WTC11 (cell line): ENCODE results near the gene ASB11. TPM values are rescaled to one million over a fixed set of nuclear protein-coding genes. Genes with fewer than 3 reads are reported as not detected.

ENCODE experiments used
- ATAC-seq: fragments of 200-7000 bp; cut with Tn5 transposase; 2 replicates; pipeline ENCODE4 v1.10.0; 2021; ENCODE audit warnings: mild to moderate bottlenecking, moderate library complexity
- CTCF ChIA-PET: fragments of 300-600 bp; sonication (Branson Sonifier 250); formaldehyde crosslinking; loops from one replicate; lab custom pipeline; 2021; ENCODE audit warnings: antibody characterized with exemption; lab: Charles Lee
- POLR2A ChIA-PET: fragments of 350-600 bp; sonication (Branson Sonifier 250); formaldehyde crosslinking; loops from one replicate; lab custom pipeline; 2021; ENCODE audit warnings: antibody characterized with exemption; lab: Charles Lee
- DNase-seq: peaks from one replicate; pipeline ENCODE4 v3.0.0; 2021; ENCODE audit warnings: low spot score
- H3K27ac Mint-ChIP-seq: 2 replicates; pipeline ENCODE4 v1.8.0; 2021; ENCODE audit warnings: mixed read lengths
- H3K27me3 Mint-ChIP-seq: 2 replicates; pipeline ENCODE4 v1.8.0; 2021; ENCODE audit warnings: low read depth, mild to moderate bottlenecking, moderate library complexity, mixed read lengths
- H3K36me3 Mint-ChIP-seq: 2 replicates; pipeline ENCODE4 v1.8.0; 2021; ENCODE audit warnings: mixed read lengths
- H3K4me1 Mint-ChIP-seq: 2 replicates; pipeline ENCODE4 v1.8.0; 2022; ENCODE audit warnings: mixed read lengths
- H3K4me3 Mint-ChIP-seq: 2 replicates; pipeline ENCODE4 v1.8.0; 2021; ENCODE audit warnings: mild to moderate bottlenecking, moderate library complexity, mixed read lengths
- H3K9me3 Mint-ChIP-seq: 2 replicates; pipeline ENCODE4 v1.8.0; 2021; ENCODE audit warnings: mixed read lengths
- CREM ChIP-seq: sonication (generic); formaldehyde crosslinking; IDR thresholded peaks from 2 replicates; pipeline ENCODE4 v1.8.1; 2022; ENCODE audit warnings: mild to moderate bottlenecking, missing genetic modification reagents, moderate library complexity
- EMX1 ChIP-seq: fragments of 250-450 bp; sonication (Bioruptor Pico); IDR thresholded peaks from 2 replicates; pipeline ENCODE4 v1.8.0; 2021; ENCODE audit warnings: mild to moderate bottlenecking
- FOXK1 ChIP-seq: sonication (generic); formaldehyde crosslinking; IDR thresholded peaks from 2 replicates; pipeline ENCODE4 v1.8.0; 2022; ENCODE audit warnings: mild to moderate bottlenecking, moderate library complexity, missing genetic modification reagents
- IRF2 ChIP-seq: sonication (generic); formaldehyde crosslinking; IDR thresholded peaks from 2 replicates; pipeline ENCODE4 v1.8.0; 2022; ENCODE audit warnings: low read depth, missing genetic modification reagents, borderline replicate concordance
- KAT7 ChIP-seq: sonication (generic); formaldehyde crosslinking; IDR thresholded peaks from 2 replicates; pipeline ENCODE4 v1.8.1; 2023; ENCODE audit warnings: missing genetic modification reagents, mild to moderate bottlenecking, borderline replicate concordance
- NFE2L1 ChIP-seq: sonication (generic); formaldehyde crosslinking; IDR thresholded peaks from 2 replicates; pipeline ENCODE4 v1.8.1; 2023; ENCODE audit warnings: missing genetic modification reagents
- NFYB ChIP-seq: sonication (generic); formaldehyde crosslinking; conservative IDR thresholded peaks from 2 replicates; pipeline ENCODE4 v1.8.0; 2022; ENCODE audit warnings: low read depth, missing genetic modification reagents
- OVOL2 ChIP-seq: fragments of 250-450 bp; sonication (Bioruptor Pico); IDR thresholded peaks from 2 replicates; pipeline ENCODE4 v1.9.0; 2021; ENCODE audit warnings: mild to moderate bottlenecking, borderline replicate concordance
- SMAD4 ChIP-seq: sonication (generic); formaldehyde crosslinking; IDR thresholded peaks from 2 replicates; pipeline ENCODE4 v1.8.0; 2022; ENCODE audit warnings: mild to moderate bottlenecking, missing genetic modification reagents
- TCF7 ChIP-seq: sonication (generic); formaldehyde crosslinking; IDR thresholded peaks from 2 replicates; pipeline ENCODE4 v1.8.0; 2022; ENCODE audit warnings: mild to moderate bottlenecking, low read depth, missing genetic modification reagents, moderate library complexity
- TEAD1 ChIP-seq: sonication (generic); formaldehyde crosslinking; IDR thresholded peaks from 2 replicates; pipeline ENCODE4 v1.8.0; 2022; ENCODE audit warnings: mild to moderate bottlenecking, missing genetic modification reagents
- ZNF121 ChIP-seq: sonication (generic); formaldehyde crosslinking; IDR thresholded peaks from 2 replicates; pipeline ENCODE4 v1.8.0; 2023; ENCODE audit warnings: missing genetic modification reagents
- ZNF263 ChIP-seq: sonication (generic); formaldehyde crosslinking; IDR thresholded peaks from 2 replicates; pipeline ENCODE4 v1.8.1; 2022; ENCODE audit warnings: low read depth, mild to moderate bottlenecking, moderate library complexity, missing genetic modification reagents
- total RNA-seq: library from RNA; stranded (reverse); gene quantifications from 3 replicates; pipeline ENCODE4 v1.2.3, GENCODE V29; 2021
- TF ChIP-seq, protein P1 (sequence below): sonication (generic); formaldehyde crosslinking; IDR thresholded peaks from 2 replicates; pipeline ENCODE4 v1.8.1; 2023; ENCODE audit warnings: mild to moderate bottlenecking, missing genetic modification reagents, borderline replicate concordance
- TF ChIP-seq, protein P2 (sequence below): sonication (generic); formaldehyde crosslinking; IDR thresholded peaks from 2 replicates; pipeline ENCODE4 v1.8.0; 2022; ENCODE audit warnings: mild to moderate bottlenecking, missing genetic modification reagents
- TF ChIP-seq, protein P3 (sequence below): sonication (generic); formaldehyde crosslinking; IDR thresholded peaks from 2 replicates; pipeline ENCODE4 v1.8.1; 2022; ENCODE audit warnings: low read depth, missing genetic modification reagents, borderline replicate concordance
- TF ChIP-seq, protein P4 (sequence below): sonication (generic); formaldehyde crosslinking; IDR thresholded peaks from 2 replicates; pipeline ENCODE4 v1.8.0; 2022; ENCODE audit warnings: mild to moderate bottlenecking, missing genetic modification reagents
- TF ChIP-seq, protein P5 (sequence below): sonication (generic); formaldehyde crosslinking; IDR thresholded peaks from 2 replicates; pipeline ENCODE4 v1.8.0; 2023; ENCODE audit warnings: missing genetic modification reagents
- TF ChIP-seq, protein P6 (sequence below): sonication (generic); formaldehyde crosslinking; IDR thresholded peaks from 2 replicates; pipeline ENCODE4 v1.8.1; 2023; ENCODE audit warnings: mild to moderate bottlenecking, missing genetic modification reagents, moderate library complexity

The ASB11 gene
- total RNA-seq, 1 experiment from 2014 or later, result not detected

DNA sequence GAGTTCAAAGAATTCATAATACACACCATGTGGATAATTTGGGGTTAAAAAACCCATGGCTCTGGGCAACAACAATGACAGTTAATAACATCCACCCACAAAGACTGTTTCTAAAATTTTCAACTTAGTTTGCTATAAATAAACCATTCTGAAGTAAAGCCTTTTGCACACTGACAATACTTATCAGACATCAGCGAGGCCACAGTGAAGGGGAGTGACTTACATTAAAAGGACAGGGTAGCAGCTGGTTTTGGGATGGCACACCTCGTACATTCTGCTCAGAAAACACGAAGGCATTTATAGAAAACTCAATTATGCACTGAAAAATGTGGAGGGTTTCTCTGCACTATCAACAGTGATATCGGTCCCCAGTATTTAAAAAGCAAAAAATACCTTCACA, 4.9 kb upstream of the ASB11 start (continued):
- TF ChIP-seq, protein P1, sequence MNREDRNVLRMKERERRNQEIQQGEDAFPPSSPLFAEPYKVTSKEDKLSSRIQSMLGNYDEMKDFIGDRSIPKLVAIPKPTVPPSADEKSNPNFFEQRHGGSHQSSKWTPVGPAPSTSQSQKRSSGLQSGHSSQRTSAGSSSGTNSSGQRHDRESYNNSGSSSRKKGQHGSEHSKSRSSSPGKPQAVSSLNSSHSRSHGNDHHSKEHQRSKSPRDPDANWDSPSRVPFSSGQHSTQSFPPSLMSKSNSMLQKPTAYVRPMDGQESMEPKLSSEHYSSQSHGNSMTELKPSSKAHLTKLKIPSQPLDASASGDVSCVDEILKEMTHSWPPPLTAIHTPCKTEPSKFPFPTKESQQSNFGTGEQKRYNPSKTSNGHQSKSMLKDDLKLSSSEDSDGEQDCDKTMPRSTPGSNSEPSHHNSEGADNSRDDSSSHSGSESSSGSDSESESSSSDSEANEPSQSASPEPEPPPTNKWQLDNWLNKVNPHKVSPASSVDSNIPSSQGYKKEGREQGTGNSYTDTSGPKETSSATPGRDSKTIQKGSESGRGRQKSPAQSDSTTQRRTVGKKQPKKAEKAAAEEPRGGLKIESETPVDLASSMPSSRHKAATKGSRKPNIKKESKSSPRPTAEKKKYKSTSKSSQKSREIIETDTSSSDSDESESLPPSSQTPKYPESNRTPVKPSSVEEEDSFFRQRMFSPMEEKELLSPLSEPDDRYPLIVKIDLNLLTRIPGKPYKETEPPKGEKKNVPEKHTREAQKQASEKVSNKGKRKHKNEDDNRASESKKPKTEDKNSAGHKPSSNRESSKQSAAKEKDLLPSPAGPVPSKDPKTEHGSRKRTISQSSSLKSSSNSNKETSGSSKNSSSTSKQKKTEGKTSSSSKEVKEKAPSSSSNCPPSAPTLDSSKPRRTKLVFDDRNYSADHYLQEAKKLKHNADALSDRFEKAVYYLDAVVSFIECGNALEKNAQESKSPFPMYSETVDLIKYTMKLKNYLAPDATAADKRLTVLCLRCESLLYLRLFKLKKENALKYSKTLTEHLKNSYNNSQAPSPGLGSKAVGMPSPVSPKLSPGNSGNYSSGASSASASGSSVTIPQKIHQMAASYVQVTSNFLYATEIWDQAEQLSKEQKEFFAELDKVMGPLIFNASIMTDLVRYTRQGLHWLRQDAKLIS (CRISPR knock-in tag), result no peak
- TF ChIP-seq OVOL2 (CRISPR knock-in tag) (no peak), ZNF121 (CRISPR knock-in tag) (no peak), EMX1 (CRISPR knock-in tag) (no peak), ZNF263 (CRISPR knock-in tag) (no peak), IRF2 (CRISPR knock-in tag) (no peak)
- TF ChIP-seq, all 79 proteins: peak for 0

DNA sequence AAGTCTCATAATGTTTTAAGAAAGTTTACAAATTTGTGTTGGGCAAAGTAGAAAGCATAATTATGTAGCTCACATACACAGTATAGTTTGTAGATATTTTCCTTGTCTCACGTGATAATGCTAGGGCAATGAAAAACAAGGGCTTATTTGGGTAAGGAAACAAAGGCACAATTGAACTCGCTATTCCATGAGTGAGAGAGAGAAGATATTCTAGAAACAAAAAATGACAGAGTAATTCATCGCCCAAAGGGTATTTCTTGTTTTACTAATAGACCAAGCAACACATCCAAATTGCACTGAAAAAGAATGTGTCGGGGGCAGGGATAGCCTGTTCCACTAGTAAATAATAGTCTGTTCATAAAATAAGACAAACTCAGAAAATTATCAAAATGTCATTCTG, 3.6 kb upstream of the ASB11 start:
- POLR2A ChIA-PET, result no interaction called here
- no peak overlapping the region for H3K4me3 Mint-ChIP-seq
- ATAC-seq, result no peak
- H3K27ac Mint-ChIP-seq, result no peak overlapping the region
- TF ChIP-seq NFE2L1 (CRISPR knock-in tag) (no peak), TCF7 (CRISPR knock-in tag) (no peak), KAT7 (CRISPR knock-in tag) (no peak), SMAD4 (no peak)
- CTCF ChIA-PET, result no interaction called here
- no peaks in the 10 kb centered on the region for H3K27me3 Mint-ChIP-seq
- no peaks in the 10 kb centered on the region for H3K9me3 Mint-ChIP-seq
- no peaks in the 10 kb centered on the region for H3K4me1 Mint-ChIP-seq
- peaks cover 14% of the 10 kb centered on the region for H3K36me3 Mint-ChIP-seq
- DNase-seq, result no peak

DNA sequence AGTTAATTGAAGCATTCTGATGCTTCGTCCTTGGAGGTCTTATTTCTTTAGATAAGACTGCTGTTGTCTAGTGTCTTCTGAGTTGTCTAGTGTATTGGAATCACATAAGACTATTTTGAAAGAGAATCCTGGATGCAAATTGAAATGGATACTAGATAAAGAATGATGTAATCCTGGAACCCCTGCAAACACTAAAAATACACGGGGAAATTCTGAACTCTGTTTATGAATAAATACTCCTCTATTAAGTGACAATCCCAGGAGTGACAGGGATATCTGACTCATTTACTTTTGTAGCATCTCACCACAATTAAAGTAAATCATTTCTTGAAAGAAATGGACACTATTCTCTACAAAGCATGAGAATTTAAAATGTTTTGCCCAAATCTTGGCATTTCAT, 968 bp downstream of the ASB11 start:
- ChIA-PET POLR2A (no interaction called here), CTCF (no interaction called here)
- no peaks in the 10 kb centered on the region for H3K27me3 Mint-ChIP-seq
- TF ChIP-seq, protein P2, sequence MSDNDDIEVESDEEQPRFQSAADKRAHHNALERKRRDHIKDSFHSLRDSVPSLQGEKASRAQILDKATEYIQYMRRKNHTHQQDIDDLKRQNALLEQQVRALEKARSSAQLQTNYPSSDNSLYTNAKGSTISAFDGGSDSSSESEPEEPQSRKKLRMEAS (CRISPR knock-in tag), result no peak
- TF ChIP-seq NFYB (CRISPR knock-in tag) (no peak), CREM (CRISPR knock-in tag) (no peak), TEAD1 (CRISPR knock-in tag) (no peak), FOXK1 (CRISPR knock-in tag) (no peak)
- TF ChIP-seq, protein P3, sequence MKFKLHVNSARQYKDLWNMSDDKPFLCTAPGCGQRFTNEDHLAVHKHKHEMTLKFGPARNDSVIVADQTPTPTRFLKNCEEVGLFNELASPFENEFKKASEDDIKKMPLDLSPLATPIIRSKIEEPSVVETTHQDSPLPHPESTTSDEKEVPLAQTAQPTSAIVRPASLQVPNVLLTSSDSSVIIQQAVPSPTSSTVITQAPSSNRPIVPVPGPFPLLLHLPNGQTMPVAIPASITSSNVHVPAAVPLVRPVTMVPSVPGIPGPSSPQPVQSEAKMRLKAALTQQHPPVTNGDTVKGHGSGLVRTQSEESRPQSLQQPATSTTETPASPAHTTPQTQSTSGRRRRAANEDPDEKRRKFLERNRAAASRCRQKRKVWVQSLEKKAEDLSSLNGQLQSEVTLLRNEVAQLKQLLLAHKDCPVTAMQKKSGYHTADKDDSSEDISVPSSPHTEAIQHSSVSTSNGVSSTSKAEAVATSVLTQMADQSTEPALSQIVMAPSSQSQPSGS (CRISPR knock-in tag), result no peak
- TF ChIP-seq, protein P4, sequence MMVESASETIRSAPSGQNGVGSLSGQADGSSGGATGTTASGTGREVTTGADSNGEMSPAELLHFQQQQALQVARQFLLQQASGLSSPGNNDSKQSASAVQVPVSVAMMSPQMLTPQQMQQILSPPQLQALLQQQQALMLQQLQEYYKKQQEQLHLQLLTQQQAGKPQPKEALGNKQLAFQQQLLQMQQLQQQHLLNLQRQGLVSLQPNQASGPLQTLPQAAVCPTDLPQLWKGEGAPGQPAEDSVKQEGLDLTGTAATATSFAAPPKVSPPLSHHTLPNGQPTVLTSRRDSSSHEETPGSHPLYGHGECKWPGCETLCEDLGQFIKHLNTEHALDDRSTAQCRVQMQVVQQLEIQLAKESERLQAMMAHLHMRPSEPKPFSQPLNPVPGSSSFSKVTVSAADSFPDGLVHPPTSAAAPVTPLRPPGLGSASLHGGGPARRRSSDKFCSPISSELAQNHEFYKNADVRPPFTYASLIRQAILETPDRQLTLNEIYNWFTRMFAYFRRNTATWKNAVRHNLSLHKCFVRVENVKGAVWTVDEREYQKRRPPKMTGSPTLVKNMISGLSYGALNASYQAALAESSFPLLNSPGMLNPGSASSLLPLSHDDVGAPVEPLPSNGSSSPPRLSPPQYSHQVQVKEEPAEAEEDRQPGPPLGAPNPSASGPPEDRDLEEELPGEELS (CRISPR knock-in tag), result no peak
- TF ChIP-seq, protein P5, sequence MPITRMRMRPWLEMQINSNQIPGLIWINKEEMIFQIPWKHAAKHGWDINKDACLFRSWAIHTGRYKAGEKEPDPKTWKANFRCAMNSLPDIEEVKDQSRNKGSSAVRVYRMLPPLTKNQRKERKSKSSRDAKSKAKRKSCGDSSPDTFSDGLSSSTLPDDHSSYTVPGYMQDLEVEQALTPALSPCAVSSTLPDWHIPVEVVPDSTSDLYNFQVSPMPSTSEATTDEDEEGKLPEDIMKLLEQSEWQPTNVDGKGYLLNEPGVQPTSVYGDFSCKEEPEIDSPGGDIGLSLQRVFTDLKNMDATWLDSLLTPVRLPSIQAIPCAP (CRISPR knock-in tag), result no peak
- TF ChIP-seq, protein P6, sequence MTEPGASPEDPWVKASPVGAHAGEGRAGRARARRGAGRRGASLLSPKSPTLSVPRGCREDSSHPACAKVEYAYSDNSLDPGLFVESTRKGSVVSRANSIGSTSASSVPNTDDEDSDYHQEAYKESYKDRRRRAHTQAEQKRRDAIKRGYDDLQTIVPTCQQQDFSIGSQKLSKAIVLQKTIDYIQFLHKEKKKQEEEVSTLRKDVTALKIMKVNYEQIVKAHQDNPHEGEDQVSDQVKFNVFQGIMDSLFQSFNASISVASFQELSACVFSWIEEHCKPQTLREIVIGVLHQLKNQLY (CRISPR knock-in tag), result no peak
- H3K9me3 Mint-ChIP-seq, result no peaks in the 10 kb centered on the region
- ATAC-seq (no peak), DNase-seq (no peak)
- H3K27ac Mint-ChIP-seq, result no peak overlapping the region
- no peaks in the 10 kb centered on the region for H3K4me1 Mint-ChIP-seq
- H3K36me3 Mint-ChIP-seq, result no peaks in the 10 kb centered on the region; the same call in 1 of the 2 replicates
- H3K4me3 Mint-ChIP-seq, result no peak overlapping the region
